Endodermal cell (in vitro differentiated cells): ENCODE measurements around the gene SPNS1. TPM values are rescaled to one million over a fixed set of nuclear protein-coding genes. Genes with fewer than 3 reads are reported as not detected.

Experiments used
- DNase-seq: peaks from one replicate; pipeline ENCODE4 v3.0.0-alpha.2; 2017
- H3K27ac ChIP-seq: 2 replicates; pipeline ENCODE4 v1.5.1; 2013; ENCODE audit warnings: mild to moderate bottlenecking, low read depth, low read length, moderate library complexity
- H3K27me3 ChIP-seq: 2 replicates; pipeline ENCODE4 v1.6.1; 2013; ENCODE audit warnings: mild to moderate bottlenecking, low read length, moderate library complexity; ENCODE audit not compliant: insufficient read depth, control insufficient read depth, poor library complexity, severe bottlenecking
- H3K36me3 ChIP-seq: 2 replicates; pipeline ENCODE4 v1.7.0; 2013; ENCODE audit warnings: mild to moderate bottlenecking, low read length, moderate library complexity; ENCODE audit not compliant: control insufficient read depth, insufficient read depth
- H3K4me1 ChIP-seq: one replicate; pipeline ENCODE4 v1.7.0; 2013; ENCODE audit warnings: low read length; ENCODE audit not compliant: control insufficient read depth, insufficient read depth
- H3K4me3 ChIP-seq: 2 replicates; pipeline ENCODE4 v1.5.1; 2013; ENCODE audit warnings: mild to moderate bottlenecking, low read length, moderate library complexity
- H3K9ac ChIP-seq: 2 replicates; pipeline ENCODE4 v1.6.1; 2013; ENCODE audit warnings: mild to moderate bottlenecking, low read length, moderate library complexity; ENCODE audit not compliant: poor library complexity, severe bottlenecking; ENCODE audit errors: extremely low read depth
- H3K9me3 ChIP-seq: 2 replicates; pipeline ENCODE4 v1.6.1; 2013; ENCODE audit warnings: mild to moderate bottlenecking, low read length, moderate library complexity; ENCODE audit not compliant: control insufficient read depth
- H3K27ac Mint-ChIP-seq: 2 replicates; pipeline ENCODE4 v1.8.0; 2020; ENCODE audit warnings: mixed read lengths
- H3K27me3 Mint-ChIP-seq: 2 replicates; pipeline ENCODE4 v1.8.0; 2021; ENCODE audit warnings: mild to moderate bottlenecking, mixed read lengths; ENCODE audit not compliant: insufficient read depth
- H3K36me3 Mint-ChIP-seq: 2 replicates; pipeline ENCODE4 v1.8.0; 2020; ENCODE audit warnings: low read depth, mixed read lengths
- H3K4me1 Mint-ChIP-seq: 2 replicates; pipeline ENCODE4 v1.8.0; 2020; ENCODE audit warnings: mixed read lengths
- H3K4me3 Mint-ChIP-seq: 2 replicates; pipeline ENCODE4 v1.8.0; 2020; ENCODE audit warnings: mild to moderate bottlenecking, moderate library complexity, mixed read lengths
- H3K9me3 Mint-ChIP-seq: 2 replicates; pipeline ENCODE4 v1.8.0; 2020; ENCODE audit warnings: mild to moderate bottlenecking, mixed read lengths
- WGBS, 2 experiments: methylation state at CpG; one replicate each; pipeline versions ENCODE4 v1.1.5 to v1.1.7; 2013; ENCODE audit warnings: missing lambda C conversion rate in 2 of 2, mixed read lengths in 1 of 2; ENCODE audit not compliant: insufficient coverage in 1 of 2, insufficient read length in 1 of 2; 5-methylcytosine and 5-hydroxymethylcytosine counted together
- total RNA-seq, 2 donors: library from RNA; stranded (reverse); fragmentation: NEBNext Ultra II Directional in 1 of 2; extraction: Animal tissue kit (Norgen Biotek cat#: 25700) in 1 of 2; gene quantifications; 2 replicates in 1 of 2; 3 replicates in 1 of 2; pipeline ENCODE4 v1.2.1, GENCODE V29; 2021
- TF ChIP-seq, protein P1 (sequence below): fragments of 200-600 bp; sonication (generic); conservative IDR thresholded peaks from 2 replicates; pipeline ENCODE4 v1.5.0; 2021; ENCODE audit warnings: antibody characterized with exemption, mild to moderate bottlenecking

SPNS1 gene
- total RNA-seq, 2 donors from 2014 or later, result 54.9 to 55.2 TPM

DNA sequence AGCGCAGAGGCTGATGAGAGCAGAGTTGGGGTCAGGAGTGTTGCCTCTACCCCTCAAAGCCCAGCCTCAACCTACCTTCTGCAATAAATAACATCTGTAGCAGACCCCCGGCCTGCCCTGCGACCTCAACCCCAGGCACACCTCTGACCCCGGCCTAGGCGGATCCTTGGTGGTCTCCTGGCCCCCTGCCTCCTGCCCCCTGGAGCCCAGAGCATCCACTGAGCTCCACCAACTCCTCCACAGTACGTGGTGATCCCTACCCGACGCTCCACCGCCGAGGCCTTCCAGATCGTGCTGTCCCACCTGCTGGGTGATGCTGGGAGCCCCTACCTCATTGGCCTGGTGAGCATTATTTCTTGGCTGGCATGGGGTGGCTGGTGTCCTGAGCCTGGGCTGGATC is 8.4 kb downstream of the SPNS1 start:
- no peak overlapping the region for H3K27ac ChIP-seq
- H3K9ac ChIP-seq, result no peak overlapping the region
- H3K36me3 Mint-ChIP-seq, result peaks cover 66% of the 10 kb centered on the region
- WGBS, 2 experiments, result 96 to 100% methylated on average over 2 to 11 of the region's 11 CpGs
- no peaks in the 10 kb centered on the region for H3K4me1 Mint-ChIP-seq
- no peaks in the 10 kb centered on the region for H3K4me1 ChIP-seq
- H3K4me3 ChIP-seq, result no peak overlapping the region
- H3K36me3 ChIP-seq, result peaks cover 41% of the 10 kb centered on the region
- H3K27me3 Mint-ChIP-seq, result no peaks in the 10 kb centered on the region
- H3K27ac Mint-ChIP-seq, result no peak overlapping the region
- no peak for DNase-seq
- H3K9me3 ChIP-seq, result no peaks in the 10 kb centered on the region
- TF ChIP-seq, protein P1, sequence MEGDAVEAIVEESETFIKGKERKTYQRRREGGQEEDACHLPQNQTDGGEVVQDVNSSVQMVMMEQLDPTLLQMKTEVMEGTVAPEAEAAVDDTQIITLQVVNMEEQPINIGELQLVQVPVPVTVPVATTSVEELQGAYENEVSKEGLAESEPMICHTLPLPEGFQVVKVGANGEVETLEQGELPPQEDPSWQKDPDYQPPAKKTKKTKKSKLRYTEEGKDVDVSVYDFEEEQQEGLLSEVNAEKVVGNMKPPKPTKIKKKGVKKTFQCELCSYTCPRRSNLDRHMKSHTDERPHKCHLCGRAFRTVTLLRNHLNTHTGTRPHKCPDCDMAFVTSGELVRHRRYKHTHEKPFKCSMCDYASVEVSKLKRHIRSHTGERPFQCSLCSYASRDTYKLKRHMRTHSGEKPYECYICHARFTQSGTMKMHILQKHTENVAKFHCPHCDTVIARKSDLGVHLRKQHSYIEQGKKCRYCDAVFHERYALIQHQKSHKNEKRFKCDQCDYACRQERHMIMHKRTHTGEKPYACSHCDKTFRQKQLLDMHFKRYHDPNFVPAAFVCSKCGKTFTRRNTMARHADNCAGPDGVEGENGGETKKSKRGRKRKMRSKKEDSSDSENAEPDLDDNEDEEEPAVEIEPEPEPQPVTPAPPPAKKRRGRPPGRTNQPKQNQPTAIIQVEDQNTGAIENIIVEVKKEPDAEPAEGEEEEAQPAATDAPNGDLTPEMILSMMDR, result no peak
- no peaks in the 10 kb centered on the region for H3K27me3 ChIP-seq
- peaks cover 5% of the 10 kb centered on the region for H3K9me3 Mint-ChIP-seq
- no peak overlapping the region for H3K4me3 Mint-ChIP-seq

DNA sequence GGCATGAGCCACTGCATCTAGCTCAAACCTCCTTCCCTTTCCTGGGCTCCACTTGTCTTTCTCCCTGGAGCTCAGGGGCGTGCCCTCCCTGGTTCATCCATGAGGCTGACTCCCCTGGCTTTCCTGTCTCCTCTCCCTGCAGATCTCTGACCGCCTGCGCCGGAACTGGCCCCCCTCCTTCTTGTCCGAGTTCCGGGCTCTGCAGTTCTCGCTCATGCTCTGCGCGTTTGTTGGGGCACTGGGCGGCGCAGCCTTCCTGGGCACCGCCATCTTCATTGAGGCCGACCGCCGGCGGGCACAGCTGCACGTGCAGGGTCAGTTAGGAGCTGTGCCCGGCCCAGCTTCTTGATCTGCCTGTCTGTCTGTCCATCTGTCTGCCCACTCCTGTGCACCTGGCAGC is 9.1 kb downstream of the SPNS1 start:
- H3K27ac Mint-ChIP-seq, result peak overlapping the region; percentile 36
- H3K36me3 ChIP-seq, result peaks cover 34% of the 10 kb centered on the region
- H3K27ac ChIP-seq, result no peak overlapping the region
- DNase-seq, result no peak
- H3K4me3 Mint-ChIP-seq, result no peak overlapping the region
- H3K9me3 Mint-ChIP-seq, result peaks cover 5% of the 10 kb centered on the region
- no peak overlapping the region for H3K9ac ChIP-seq
- no peaks in the 10 kb centered on the region for H3K4me1 Mint-ChIP-seq
- H3K27me3 ChIP-seq, result no peaks in the 10 kb centered on the region
- WGBS, 2 experiments, result 96 to 99% methylated on average over 12 to 18 of the region's 18 CpGs
- no peaks in the 10 kb centered on the region for H3K27me3 Mint-ChIP-seq
- peaks cover 65% of the 10 kb centered on the region for H3K36me3 Mint-ChIP-seq
- no peak overlapping the region for H3K4me3 ChIP-seq
- H3K4me1 ChIP-seq, result no peaks in the 10 kb centered on the region
- TF ChIP-seq, protein P1, result no peak
- H3K9me3 ChIP-seq, result no peaks in the 10 kb centered on the region

DNA sequence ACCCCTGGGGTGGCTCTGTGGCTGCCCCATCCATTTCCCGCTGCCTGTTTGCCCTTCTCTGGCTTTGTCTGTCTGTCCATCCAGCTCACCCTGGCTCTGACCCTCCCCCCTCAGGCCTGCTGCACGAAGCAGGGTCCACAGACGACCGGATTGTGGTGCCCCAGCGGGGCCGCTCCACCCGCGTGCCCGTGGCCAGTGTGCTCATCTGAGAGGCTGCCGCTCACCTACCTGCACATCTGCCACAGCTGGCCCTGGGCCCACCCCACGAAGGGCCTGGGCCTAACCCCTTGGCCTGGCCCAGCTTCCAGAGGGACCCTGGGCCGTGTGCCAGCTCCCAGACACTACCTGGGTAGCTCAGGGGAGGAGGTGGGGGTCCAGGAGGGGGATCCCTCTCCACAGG is 9.5 kb downstream of the SPNS1 start:
- no peaks in the 10 kb centered on the region for H3K9me3 ChIP-seq
- H3K4me3 Mint-ChIP-seq, result no peak overlapping the region
- no peaks in the 10 kb centered on the region for H3K27me3 ChIP-seq
- no peaks in the 10 kb centered on the region for H3K4me1 ChIP-seq
- no peak overlapping the region for H3K9ac ChIP-seq
- WGBS, 2 experiments, result 88 to 91% methylated on average over 7 to 12 of the region's 12 CpGs
- H3K27ac Mint-ChIP-seq, result no peak overlapping the region
- no peak overlapping the region for H3K27ac ChIP-seq
- H3K9me3 Mint-ChIP-seq, result peaks cover 5% of the 10 kb centered on the region
- H3K4me1 Mint-ChIP-seq, result no peaks in the 10 kb centered on the region
- H3K27me3 Mint-ChIP-seq, result no peaks in the 10 kb centered on the region
- H3K36me3 ChIP-seq, result peaks cover 31% of the 10 kb centered on the region
- no peak for DNase-seq
- peaks cover 65% of the 10 kb centered on the region for H3K36me3 Mint-ChIP-seq
- no peak overlapping the region for H3K4me3 ChIP-seq
- TF ChIP-seq, protein P1, result no peak
